GM18526 (cell line): ENCODE measurements around the gene ENO3.

Experiments used
- POLR2A ChIP-seq: IDR thresholded peaks from 3 replicates; pipeline ENCODE4 v1.6.1; 2011; ENCODE audit not compliant: insufficient read length; ENCODE audit errors: extremely low read depth

ENO3 gene

GRCh38 chr17:4959261-4959965 is 8.5 kb downstream of the ENO3 start:
- no peak for TF ChIP-seq POLR2A

GRCh38 chr17:4960279-4960922 is 9.5 kb downstream of the ENO3 start:
- TF ChIP-seq POLR2A, result no peak

- no peak for TF ChIP-seq POLR2A
These were observed 14.5 kb downstream of the ENO3 start for GRCh38 chr17:4965311-4965986.

GRCh38 chr17:4966844-4967538 is 16.1 kb downstream of the ENO3 start:
- peak; percentile 39 for TF ChIP-seq POLR2A

GRCh38 chr17:4967539-4968485 is 16.9 kb downstream of the ENO3 start, which contains the start of gene SPAG7:
Gene SPAG7 (minus strand): TSS chr17:4967817. CDS start chr17:4967804, 13 bp downstream.
- peak; percentile 63 for TF ChIP-seq POLR2A

GRCh38 chr17:4968486-4969046 is 17.6 kb downstream of the ENO3 start:
- peak; percentile 5 for TF ChIP-seq POLR2A

GRCh38 chr17:4969047-4969550 is 18.2 kb downstream of the ENO3 start:
- TF ChIP-seq POLR2A, result no peak

- TF ChIP-seq POLR2A, result no peak
These were observed 18.7 kb downstream of the ENO3 start for GRCh38 chr17:4969551-4970173.

GRCh38 chr17:4970273-4970672 is 19.4 kb downstream of the ENO3 start:
- TF ChIP-seq POLR2A, result no peak

GRCh38 chr17:4971826-4972225 is 20.9 kb downstream of the ENO3 start:
- no peak for TF ChIP-seq POLR2A

- TF ChIP-seq POLR2A, result no peak
These were observed 21.4 kb downstream of the ENO3 start for GRCh38 chr17:4972322-4972721.

- TF ChIP-seq POLR2A, result no peak
These were observed 21.8 kb downstream of the ENO3 start for GRCh38 chr17:4972752-4973151.
